ENCODE data around the gene SRSF2.
"Not testable (repeated sequence)": the region's sequence is repeated elsewhere in the genome, so short reads cannot be mapped to it uniquely, and the experiment has no call there.

- TF ChIP-seq BACH2 (CRISPR knock-in tag; IDR thresholded peaks at IDR 0.05; ENCODE audit: borderline replicate concordance); ZNF565 (CRISPR knock-in tag; conservative IDR thresholded peaks at IDR 0.05; ENCODE audit: low read depth); PATZ1 (CRISPR knock-in tag; IDR thresholded peaks at IDR 0.05; ENCODE audit: borderline replicate concordance); ISL1 (CRISPR knock-in tag; IDR thresholded peaks at IDR 0.05); ESRRG (CRISPR knock-in tag; IDR thresholded peaks at IDR 0.05); ZFP3 (CRISPR knock-in tag; IDR thresholded peaks at IDR 0.05): not testable (repeated sequence)
These were observed 2.5 kb upstream of the SRSF2 start for GRCh38 chr17:76739568-76740115.
